HuH-7 (cell line): ENCODE measurements around the gene GPC6.

Source experiments
- DNase-seq: peaks from one replicate; pipeline ENCODE4 v3.0.0; 2011; ENCODE audit warnings: low spot score

Gene GPC6

GRCh38 chr13:94353167-94353710, 1126.6 kb downstream of the GPC6 start:
- no peak for DNase-seq

- no peak for DNase-seq
Measured at GRCh38 chr13:94359875-94360274, 1133.3 kb downstream of the GPC6 start.

- DNase-seq: peak; percentile 46
Measured at GRCh38 chr13:94362411-94362909, 1135.9 kb downstream of the GPC6 start.

- no peak for DNase-seq
Measured at GRCh38 chr13:94366677-94367076, 1140.1 kb downstream of the GPC6 start.

GRCh38 chr13:94369972-94370436, 1143.4 kb downstream of the GPC6 start:
- no peak for DNase-seq

- no peak for DNase-seq
Measured at GRCh38 chr13:94371855-94372254, 1145.2 kb downstream of the GPC6 start.

- no peak for DNase-seq
Measured at GRCh38 chr13:94382517-94382916, 1155.9 kb downstream of the GPC6 start.

- no peak for DNase-seq
Measured at GRCh38 chr13:94382960-94383359, 1156.4 kb downstream of the GPC6 start.

GRCh38 chr13:94384231-94384905, 1157.8 kb downstream of the GPC6 start:
- no peak for DNase-seq

- DNase-seq: no peak
Measured at GRCh38 chr13:94387047-94387446, 1160.4 kb downstream of the GPC6 start.

- DNase-seq: no peak
Measured at GRCh38 chr13:94389604-94390351, 1163.2 kb downstream of the GPC6 start.

- no peak for DNase-seq
Measured at GRCh38 chr13:94390881-94391280, 1164.3 kb downstream of the GPC6 start.

- no peak for DNase-seq
Measured at GRCh38 chr13:94394723-94395122, 1168.1 kb downstream of the GPC6 start.

GRCh38 chr13:94395860-94396259, 1169.3 kb downstream of the GPC6 start:
- DNase-seq: no peak

GRCh38 chr13:94399812-94400211, 1173.2 kb downstream of the GPC6 start:
- DNase-seq: no peak

- DNase-seq: no peak
Measured at GRCh38 chr13:94400874-94401273, 1174.3 kb downstream of the GPC6 start.

- DNase-seq: no peak
Measured at GRCh38 chr13:94408314-94409036, 1181.9 kb downstream of the GPC6 start.

GRCh38 chr13:94411747-94412146, 1185.1 kb downstream of the GPC6 start:
- no peak for DNase-seq

- DNase-seq: no peak
Measured at GRCh38 chr13:94412870-94413597, 1186.4 kb downstream of the GPC6 start.

GRCh38 chr13:94413598-94413944, 1187.0 kb downstream of the GPC6 start:
- no peak for DNase-seq

GRCh38 chr13:94414141-94414540, 1187.5 kb downstream of the GPC6 start:
- DNase-seq: no peak

- DNase-seq: no peak
Measured at GRCh38 chr13:94414708-94415107, 1188.1 kb downstream of the GPC6 start.
